Thoracic aorta (tissue), 2 donors: ENCODE results near the gene ERMAP. TPM values are rescaled to one million over a fixed set of nuclear protein-coding genes. Genes with fewer than 3 reads are reported as not detected.

Source experiments
- ATAC-seq: fragments of 150-250 bp; one replicate; pipeline ENCODE4 v1.8.0; 2017; ENCODE audit warnings: low read depth; ENCODE audit not compliant: insufficient number of reproducible peaks, low FRiP score
- DNase-seq: peaks from one replicate; pipeline ENCODE4 v3.0.0-alpha.2; 2020; ENCODE audit warnings: low spot score
- H3K27ac ChIP-seq, 2 donors: fragments of 200-600 bp; sonication (generic); 1 replicate in 1 of 2; 2 replicates in 1 of 2; pipeline ENCODE4 v1.5.1; 2016; ENCODE audit warnings: mild to moderate bottlenecking in 2 of 2, moderate library complexity in 2 of 2
- H3K27me3 ChIP-seq: fragments of 200-600 bp; sonication (generic); replicated peaks from 2 replicates; pipeline ENCODE4 v1.6.0; 2016; ENCODE audit warnings: mild to moderate bottlenecking; ENCODE audit not compliant: insufficient read depth
- H3K36me3 ChIP-seq: fragments of 200-600 bp; sonication (generic); one replicate; pipeline ENCODE4 v1.5.1; 2016
- H3K4me1 ChIP-seq, 2 donors: fragments of 200-600 bp; sonication (generic); 1 replicate in 1 of 2; 2 replicates in 1 of 2; pipeline versions ENCODE4 v1.5.1 to v1.6.0; 2016; ENCODE audit warnings: low read depth in 2 of 2, mild to moderate bottlenecking in 1 of 2; ENCODE audit not compliant: control insufficient read depth in 1 of 2
- H3K4me3 ChIP-seq: fragments of 200-600 bp; sonication (generic); 2 replicates; pipeline ENCODE4 v1.5.1; 2016; ENCODE audit warnings: mild to moderate bottlenecking
- H3K9me3 ChIP-seq: fragments of 200-600 bp; sonication (generic); 2 replicates; pipeline ENCODE4 v1.5.1; 2016
- CTCF ChIP-seq: fragments of 200-600 bp; sonication (generic); IDR thresholded peaks from one replicate; pipeline ENCODE4 v1.5.1; 2019; ENCODE audit warnings: antibody characterized with exemption
- total RNA-seq, 2 donors: library from RNA; depleted of rRNA; stranded (reverse); fragments of >200 nt; gene quantifications; one replicate each; pipeline versions ENCODE4 v1.1.0 to v1.2.3, GENCODE V29; 2016

ERMAP gene
- total RNA-seq, 2 donors from 2014 or later, result 7.0 to 18.0 TPM

- TF ChIP-seq CTCF, result no peak
- no peaks in the 10 kb centered on the region for H3K36me3 ChIP-seq
- H3K4me3 ChIP-seq, result peak overlapping the region; percentile 97
- peaks cover 9 to 17% of the 10 kb centered on the region in 2 donors for H3K4me1 ChIP-seq
- no peak for ATAC-seq
- no peaks in the 10 kb centered on the region for H3K9me3 ChIP-seq
- peak overlapping the region in 1 of 2 donors; percentile 99 for H3K27ac ChIP-seq
- no peak for DNase-seq
- H3K27me3 ChIP-seq, result no peaks in the 10 kb centered on the region
Measured at GRCh38 chr1:42817440-42817767, 482 bp downstream of the ERMAP start.

GRCh38 chr1:42817976-42818375, 1.1 kb downstream of the ERMAP start:
- no peaks in the 10 kb centered on the region for H3K9me3 ChIP-seq
- no peaks in the 10 kb centered on the region for H3K36me3 ChIP-seq
- no peak for TF ChIP-seq CTCF
- no peak overlapping the region for H3K27ac ChIP-seq
- ATAC-seq (no peak), DNase-seq (no peak)
- peaks cover 9 to 17% of the 10 kb centered on the region in 2 donors for H3K4me1 ChIP-seq
- no peaks in the 10 kb centered on the region for H3K27me3 ChIP-seq
- H3K4me3 ChIP-seq, result peak overlapping the region; percentile 97

GRCh38 chr1:42820813-42821212, 3.9 kb downstream of the ERMAP start:
- Histone ChIP-seq H3K9me3 (no peaks in the 10 kb centered on the region), H3K4me3 (no peak overlapping the region), H3K4me1 (peaks cover 7 to 16% of the 10 kb centered on the region in 2 donors), H3K27ac (no peak overlapping the region), H3K27me3 (no peaks in the 10 kb centered on the region), H3K36me3 (no peaks in the 10 kb centered on the region)
- TF ChIP-seq CTCF, result no peak
- DNase-seq (no peak), ATAC-seq (no peak)

GRCh38 chr1:42821690-42822089, 4.8 kb downstream of the ERMAP start:
- H3K9me3 ChIP-seq, result no peaks in the 10 kb centered on the region
- ATAC-seq, result no peak
- no peak overlapping the region for H3K4me3 ChIP-seq
- no peak overlapping the region for H3K27ac ChIP-seq
- no peaks in the 10 kb centered on the region for H3K36me3 ChIP-seq
- H3K4me1 ChIP-seq, result peaks cover 6 to 9% of the 10 kb centered on the region in 2 donors
- no peak for TF ChIP-seq CTCF
- H3K27me3 ChIP-seq, result no peaks in the 10 kb centered on the region
- no peak for DNase-seq

GRCh38 chr1:42822800-42823392, 6.0 kb downstream of the ERMAP start:
- DNase-seq (no peak), ATAC-seq (no peak)
- Histone ChIP-seq H3K4me1 (peaks cover 2 to 3% of the 10 kb centered on the region in 2 donors), H3K36me3 (no peaks in the 10 kb centered on the region), H3K4me3 (no peak overlapping the region), H3K27me3 (no peaks in the 10 kb centered on the region), H3K9me3 (no peaks in the 10 kb centered on the region), H3K27ac (no peak overlapping the region)
- no peak for TF ChIP-seq CTCF
